ENCODE data around the gene ULK4.

ULK4 gene

DNA sequence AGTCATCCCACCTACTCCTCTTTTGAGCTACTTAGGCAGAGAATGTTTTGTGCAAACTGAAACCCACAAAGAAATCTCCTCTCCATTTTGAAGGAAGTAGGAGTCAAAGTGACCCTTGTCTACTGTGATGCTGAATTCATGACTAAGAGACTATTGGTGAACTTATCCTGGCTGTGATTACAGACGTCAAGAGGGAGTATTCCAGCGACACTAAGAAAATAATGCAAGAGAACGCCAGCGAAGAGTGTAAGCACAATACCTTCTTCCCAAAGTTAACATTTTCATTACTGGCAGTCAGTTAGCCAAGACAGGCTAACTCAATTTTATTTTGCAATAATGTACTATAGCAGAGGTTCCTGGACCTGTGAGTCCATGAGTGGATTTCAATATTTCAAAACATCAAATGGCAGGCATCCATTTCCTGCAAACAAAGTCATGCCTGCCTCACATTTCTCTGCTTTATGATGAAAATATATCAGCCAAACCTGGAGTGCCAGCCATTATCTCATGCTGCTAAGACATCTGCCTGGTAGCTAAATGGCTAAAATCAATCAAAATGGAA is 703.6 kb downstream of the ULK4 start:
- no peak for DNase-seq (ENCODE audit: low spot score)
- TF ChIP-seq, protein P1, sequence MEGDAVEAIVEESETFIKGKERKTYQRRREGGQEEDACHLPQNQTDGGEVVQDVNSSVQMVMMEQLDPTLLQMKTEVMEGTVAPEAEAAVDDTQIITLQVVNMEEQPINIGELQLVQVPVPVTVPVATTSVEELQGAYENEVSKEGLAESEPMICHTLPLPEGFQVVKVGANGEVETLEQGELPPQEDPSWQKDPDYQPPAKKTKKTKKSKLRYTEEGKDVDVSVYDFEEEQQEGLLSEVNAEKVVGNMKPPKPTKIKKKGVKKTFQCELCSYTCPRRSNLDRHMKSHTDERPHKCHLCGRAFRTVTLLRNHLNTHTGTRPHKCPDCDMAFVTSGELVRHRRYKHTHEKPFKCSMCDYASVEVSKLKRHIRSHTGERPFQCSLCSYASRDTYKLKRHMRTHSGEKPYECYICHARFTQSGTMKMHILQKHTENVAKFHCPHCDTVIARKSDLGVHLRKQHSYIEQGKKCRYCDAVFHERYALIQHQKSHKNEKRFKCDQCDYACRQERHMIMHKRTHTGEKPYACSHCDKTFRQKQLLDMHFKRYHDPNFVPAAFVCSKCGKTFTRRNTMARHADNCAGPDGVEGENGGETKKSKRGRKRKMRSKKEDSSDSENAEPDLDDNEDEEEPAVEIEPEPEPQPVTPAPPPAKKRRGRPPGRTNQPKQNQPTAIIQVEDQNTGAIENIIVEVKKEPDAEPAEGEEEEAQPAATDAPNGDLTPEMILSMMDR (IDR thresholded peaks at IDR 0.05; ENCODE audit: extremely low read depth, missing control alignments), result no peak

GRCh38 chr3:41251593-41251992 is 710.3 kb downstream of the ULK4 start:
- DNase-seq (ENCODE audit: low spot score), result no peak
- TF ChIP-seq, protein P1 (IDR thresholded peaks at IDR 0.05; ENCODE audit: extremely low read depth, missing control alignments), result no peak

GRCh38 chr3:41250825-41251224 is 711.1 kb downstream of the ULK4 start:
- no peak for DNase-seq (ENCODE audit: low spot score)
- TF ChIP-seq, protein P1 (IDR thresholded peaks at IDR 0.05; ENCODE audit: extremely low read depth, missing control alignments), result no peak

DNA sequence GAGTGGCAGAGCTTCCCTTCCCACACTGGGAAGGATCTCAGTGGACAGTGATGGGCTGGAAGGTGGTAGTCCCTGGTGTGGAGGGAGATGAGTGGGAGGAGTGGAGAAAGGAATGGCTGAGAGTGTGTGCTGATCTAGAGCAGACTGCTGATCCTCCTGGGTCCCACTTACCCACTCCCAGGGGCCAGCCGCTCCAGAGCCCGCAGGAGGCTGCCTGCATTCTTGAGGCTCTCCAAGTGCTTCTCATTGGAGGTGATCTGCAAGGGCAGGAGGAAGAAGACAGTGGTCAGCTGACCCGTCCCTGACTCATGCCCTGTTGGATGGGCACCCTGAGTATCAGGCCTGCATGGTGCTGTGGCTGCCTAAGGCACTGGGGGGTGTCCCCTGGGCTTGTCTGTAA is 712.6 kb downstream of the ULK4 start:
- TF ChIP-seq, protein P1 (IDR thresholded peaks at IDR 0.05; ENCODE audit: extremely low read depth, missing control alignments), result no peak
- no peak for DNase-seq (ENCODE audit: low spot score)

GRCh38 chr3:41248525-41248924 is 713.4 kb downstream of the ULK4 start:
- DNase-seq (ENCODE audit: low spot score), result no peak
- TF ChIP-seq, protein P1 (IDR thresholded peaks at IDR 0.05; ENCODE audit: extremely low read depth, missing control alignments), result no peak

GRCh38 chr3:41247055-41248004 is 714.6 kb downstream of the ULK4 start:
- no peak for DNase-seq (ENCODE audit: low spot score)
- TF ChIP-seq, protein P1 (IDR thresholded peaks at IDR 0.05; ENCODE audit: extremely low read depth, missing control alignments), result no peak

- TF ChIP-seq, protein P1 (IDR thresholded peaks at IDR 0.05; ENCODE audit: extremely low read depth, missing control alignments), result no peak
Measured at GRCh38 chr3:41244620-41245336, 717.1 kb downstream of the ULK4 start.

More at GRCh38 chr3:41244620-41245336, 717.1 kb downstream of the ULK4 start:
- DNase-seq (ENCODE audit: low spot score), result no peak

Measured in GM20000 (cell line).